ENCODE data around the gene UGT1A10.
"Not testable (repeated sequence)": the region's sequence is repeated elsewhere in the genome, so short reads cannot be mapped to it uniquely, and the experiment has no call there.

Gene UGT1A10

GRCh38 chr2:233743464-233744259 is 107.4 kb downstream of the UGT1A10 start:
- no peak for DNase-seq (ENCODE audit: low read depth in 1 of 2, low spot score in 1 of 2)

GRCh38 chr2:233745073-233745755 is 109.0 kb downstream of the UGT1A10 start:
- no peak overlapping the region for H3K4me3 ChIP-seq (replicated peaks; ENCODE audit: insufficient read depth, low read length)
- no peak overlapping the region for H3K27ac ChIP-seq (replicated peaks)
- no peak for DNase-seq (ENCODE audit: low read depth in 1 of 2, low spot score in 1 of 2)
- H3K27me3 ChIP-seq (ENCODE audit: insufficient read depth, poor library complexity, severe bottlenecking): peaks cover 2% of the 10 kb centered on the region
- TF ChIP-seq SPI1 (IDR thresholded peaks at IDR 0.05; ENCODE audit: borderline replicate concordance, low read depth): no peak
- TF ChIP-seq CTCF (IDR thresholded peaks at IDR 0.05; ENCODE audit: insufficient read depth, low read length): no peak
- TF ChIP-seq POLR2AphosphoS5 (IDR thresholded peaks at IDR 0.05; ENCODE audit: low read depth): no peak
- no peak for TF ChIP-seq GABPA (IDR thresholded peaks at IDR 0.05; ENCODE audit: low read depth)
- TF ChIP-seq REST (IDR thresholded peaks at IDR 0.05; ENCODE audit: insufficient replicate concordance, low read depth): no peak

More at GRCh38 chr2:233743464-233744259, 107.4 kb downstream of the UGT1A10 start:
- no peak for TF ChIP-seq CTCF (IDR thresholded peaks at IDR 0.05; ENCODE audit: insufficient read depth, low read length)
- TF ChIP-seq GABPA (IDR thresholded peaks at IDR 0.05; ENCODE audit: low read depth): no peak
- no peak for TF ChIP-seq REST (IDR thresholded peaks at IDR 0.05; ENCODE audit: insufficient replicate concordance, low read depth)
- no peak for TF ChIP-seq SPI1 (IDR thresholded peaks at IDR 0.05; ENCODE audit: borderline replicate concordance, low read depth)
- no peak for TF ChIP-seq POLR2AphosphoS5 (IDR thresholded peaks at IDR 0.05; ENCODE audit: low read depth)
- Histone ChIP-seq H3K27me3 (ENCODE audit: insufficient read depth, poor library complexity, severe bottlenecking) (peaks cover 2% of the 10 kb centered on the region), H3K4me3 (replicated peaks; ENCODE audit: insufficient read depth, low read length) (no peak overlapping the region), H3K27ac (replicated peaks) (no peak overlapping the region)

- not testable (repeated sequence) for DNase-seq (ENCODE audit: low read depth in 1 of 2, low spot score in 1 of 2)
Observed at GRCh38 chr2:233745838-233746237, 109.6 kb downstream of the UGT1A10 start.

GRCh38 chr2:233746475-233747282 is 110.4 kb downstream of the UGT1A10 start:
- no peaks in the 10 kb centered on the region for H3K27me3 ChIP-seq (ENCODE audit: insufficient read depth, poor library complexity, severe bottlenecking)
- TF ChIP-seq REST (IDR thresholded peaks at IDR 0.05; ENCODE audit: insufficient replicate concordance, low read depth): no peak
- no peak for TF ChIP-seq CTCF (IDR thresholded peaks at IDR 0.05; ENCODE audit: insufficient read depth, low read length)
- no peak for TF ChIP-seq SPI1 (IDR thresholded peaks at IDR 0.05; ENCODE audit: borderline replicate concordance, low read depth)
- TF ChIP-seq POLR2AphosphoS5 (IDR thresholded peaks at IDR 0.05; ENCODE audit: low read depth): no peak
- H3K4me3 ChIP-seq (replicated peaks; ENCODE audit: insufficient read depth, low read length): no peak overlapping the region
- H3K27ac ChIP-seq (replicated peaks): no peak overlapping the region
- DNase-seq (ENCODE audit: low read depth in 1 of 2, low spot score in 1 of 2): no peak

More at GRCh38 chr2:233745838-233746237, 109.6 kb downstream of the UGT1A10 start:
- H3K4me3 ChIP-seq (replicated peaks; ENCODE audit: insufficient read depth, low read length); H3K27ac ChIP-seq (replicated peaks); H3K27me3 ChIP-seq (ENCODE audit: insufficient read depth, poor library complexity, severe bottlenecking): not testable (repeated sequence)

Data from HL-60 (cell line).